Mesendoderm (in vitro differentiated cells): ENCODE measurements around the gene OTUD5.
A peak's percentile ranks its signal among the peaks of the same experiment; 100 is the strongest.

Experiments
- DNase-seq: peaks from one replicate; pipeline ENCODE4 v3.0.0; 2013
- H2AK5ac ChIP-seq: 2 replicates; pipeline ENCODE4 v1.6.1; 2013; ENCODE audit warnings: low read length, inconsistent platforms
- H2BK120ac ChIP-seq: 2 replicates; pipeline ENCODE4 v1.6.1; 2013; ENCODE audit warnings: low read depth, mild to moderate bottlenecking, low read length, moderate library complexity, mixed read lengths
- H2BK15ac ChIP-seq: replicated peaks from 2 replicates; pipeline ENCODE4 v1.6.1; 2013; ENCODE audit warnings: low read depth, mild to moderate bottlenecking, moderate library complexity
- H2BK5ac ChIP-seq: 2 replicates; pipeline ENCODE4 v1.6.1; 2013; ENCODE audit warnings: low read length, inconsistent platforms
- H3K18ac ChIP-seq: 2 replicates; pipeline ENCODE4 v1.6.1; 2013; ENCODE audit warnings: mild to moderate bottlenecking, low read length, mixed read lengths
- H3K23ac ChIP-seq: one replicate; pipeline ENCODE4 v1.6.1; 2013; ENCODE audit warnings: low read length
- H3K27ac ChIP-seq: 2 replicates; pipeline ENCODE4 v1.5.1; 2013; ENCODE audit warnings: low read depth, mild to moderate bottlenecking, inconsistent platforms, low read length, moderate library complexity
- H3K27me3 ChIP-seq: 2 replicates; pipeline ENCODE4 v1.6.1; 2013; ENCODE audit warnings: low read length, control low read depth, mild to moderate bottlenecking, inconsistent platforms; ENCODE audit not compliant: insufficient read depth, poor library complexity
- H3K36me3 ChIP-seq: 2 replicates; pipeline ENCODE4 v1.6.1; 2013; ENCODE audit warnings: low read length, inconsistent platforms; ENCODE audit not compliant: control insufficient read depth, insufficient read depth
- H3K4ac ChIP-seq: one replicate; pipeline ENCODE4 v1.6.1; 2013; ENCODE audit warnings: low read depth, mild to moderate bottlenecking, low read length, moderate library complexity
- H3K4me1 ChIP-seq: 2 replicates; pipeline ENCODE4 v1.6.1; 2013; ENCODE audit warnings: low read depth, low read length, inconsistent platforms; ENCODE audit not compliant: control insufficient read depth
- H3K4me2 ChIP-seq: 2 replicates; pipeline ENCODE4 v1.6.1; 2013; ENCODE audit warnings: low read length
- H3K4me3 ChIP-seq: 2 replicates; pipeline ENCODE4 v1.5.1; 2013; ENCODE audit warnings: mild to moderate bottlenecking, low read length
- H3K56ac ChIP-seq: one replicate; pipeline ENCODE4 v1.6.1; 2013; ENCODE audit warnings: low read length
- H3K79me1 ChIP-seq: 2 replicates; pipeline ENCODE4 v1.6.1; 2013; ENCODE audit warnings: low read length, inconsistent platforms
- H3K79me2 ChIP-seq: 2 replicates; pipeline ENCODE4 v1.6.1; 2013; ENCODE audit warnings: mild to moderate bottlenecking, low read length; ENCODE audit not compliant: control insufficient read depth, insufficient read depth
- H3K9ac ChIP-seq: 2 replicates; pipeline ENCODE4 v1.6.1; 2013; ENCODE audit warnings: low read length, inconsistent platforms
- H4K5ac ChIP-seq: one replicate; pipeline ENCODE4 v1.6.1; 2013; ENCODE audit warnings: low read length
- H4K8ac ChIP-seq: one replicate; pipeline ENCODE4 v1.6.1; 2013; ENCODE audit warnings: low read depth, mild to moderate bottlenecking, control low read depth, low read length, moderate library complexity
- WGBS: extraction: QIAGEN DNeasy Blood & Tissue Kit; methylation state at CpG from one replicate; pipeline ENCODE4 v1.1.7; 2013; ENCODE audit warnings: low lambda C conversion rate, missing lambda C conversion rate; ENCODE audit not compliant: insufficient coverage; ENCODE audit errors: extremely low coverage; 5-methylcytosine and 5-hydroxymethylcytosine counted together

The OTUD5 gene

GRCh38 chrX:48910926-48911411 lies 46.4 kb downstream of the OTUD5 start:
- Histone ChIP-seq H3K56ac (peak overlapping the region; percentile 87), H2BK15ac (no peak overlapping the region), H3K4me1 (no peaks in the 10 kb centered on the region), H3K36me3 (no peaks in the 10 kb centered on the region), H4K5ac (no peak overlapping the region), H3K23ac (no peak overlapping the region), H3K4me2 (peak overlapping the region; percentile 57), H3K18ac (no peak overlapping the region), H3K79me2 (peaks cover 6% of the 10 kb centered on the region), H3K4me3 (peak overlapping the region; percentile 70), H3K9ac (peak overlapping the region; percentile 77), H3K27me3 (no peaks in the 10 kb centered on the region), H3K4ac (no peak overlapping the region), H2BK5ac (no peak overlapping the region), H3K27ac (no peak overlapping the region), H3K79me1 (no peaks in the 10 kb centered on the region), H2AK5ac (no peak overlapping the region), H2BK120ac (no peak overlapping the region), H4K8ac (no peak overlapping the region)
- no CpG with 5 or more reads among the region's 12 CpGs for WGBS
- peak; percentile 49 for DNase-seq

GRCh38 chrX:48909703-48910294 lies 47.6 kb downstream of the OTUD5 start:
- Histone ChIP-seq H2AK5ac (no peak overlapping the region), H3K27ac (no peak overlapping the region), H3K18ac (no peak overlapping the region), H2BK5ac (no peak overlapping the region), H3K79me2 (peaks cover 6% of the 10 kb centered on the region), H3K79me1 (no peaks in the 10 kb centered on the region), H3K23ac (no peak overlapping the region), H3K4me2 (no peak overlapping the region), H3K4ac (no peak overlapping the region), H3K27me3 (no peaks in the 10 kb centered on the region), H3K56ac (no peak overlapping the region), H4K8ac (no peak overlapping the region), H3K4me3 (no peak overlapping the region), H4K5ac (no peak overlapping the region), H3K4me1 (no peaks in the 10 kb centered on the region), H2BK120ac (no peak overlapping the region), H2BK15ac (no peak overlapping the region), H3K9ac (no peak overlapping the region), H3K36me3 (no peaks in the 10 kb centered on the region)
- WGBS: no CpG with 5 or more reads among the region's 17 CpGs
- DNase-seq: no peak

- WGBS: no CpG with 5 or more reads among the region's 1 CpG
- Histone ChIP-seq H3K18ac (no peak overlapping the region), H3K9ac (no peak overlapping the region), H3K27me3 (no peaks in the 10 kb centered on the region), H4K8ac (no peak overlapping the region), H3K56ac (no peak overlapping the region), H3K4me1 (no peaks in the 10 kb centered on the region), H3K36me3 (no peaks in the 10 kb centered on the region), H3K27ac (no peak overlapping the region), H4K5ac (no peak overlapping the region), H3K23ac (no peak overlapping the region), H3K4ac (no peak overlapping the region), H3K79me1 (no peaks in the 10 kb centered on the region), H2AK5ac (no peak overlapping the region), H3K4me2 (no peak overlapping the region), H3K79me2 (peaks cover 6% of the 10 kb centered on the region), H3K4me3 (no peak overlapping the region), H2BK15ac (no peak overlapping the region), H2BK5ac (no peak overlapping the region), H2BK120ac (no peak overlapping the region)
- peak; percentile 75 for DNase-seq
Measured at GRCh38 chrX:48908600-48908999, 48.8 kb downstream of the OTUD5 start.

- H3K4me2 ChIP-seq: no peak overlapping the region
- no peak overlapping the region for H3K23ac ChIP-seq
- H3K18ac ChIP-seq: no peak overlapping the region
- H3K9ac ChIP-seq: no peak overlapping the region
- H3K4me1 ChIP-seq: no peaks in the 10 kb centered on the region
- H2BK15ac ChIP-seq: no peak overlapping the region
- no peak overlapping the region for H3K4me3 ChIP-seq
- H2BK120ac ChIP-seq: no peak overlapping the region
- H3K27ac ChIP-seq: no peak overlapping the region
- H3K36me3 ChIP-seq: peaks cover 2% of the 10 kb centered on the region
- no peak overlapping the region for H4K8ac ChIP-seq
- no peaks in the 10 kb centered on the region for H3K79me2 ChIP-seq
- no peak overlapping the region for H2AK5ac ChIP-seq
- no peak overlapping the region for H3K56ac ChIP-seq
- no CpG with 5 or more reads among the region's 20 CpGs for WGBS
- no peak overlapping the region for H4K5ac ChIP-seq
- no peaks in the 10 kb centered on the region for H3K27me3 ChIP-seq
- DNase-seq: no peak
- H3K79me1 ChIP-seq: no peaks in the 10 kb centered on the region
- H3K4ac ChIP-seq: no peak overlapping the region
- H2BK5ac ChIP-seq: no peak overlapping the region
Measured at GRCh38 chrX:48905090-48905790, 52.2 kb downstream of the OTUD5 start.

- no peak overlapping the region for H2BK120ac ChIP-seq
- H2AK5ac ChIP-seq: no peak overlapping the region
- no peak for DNase-seq
- no peak overlapping the region for H3K18ac ChIP-seq
- peaks cover 2% of the 10 kb centered on the region for H3K36me3 ChIP-seq
- no peak overlapping the region for H4K5ac ChIP-seq
- H3K9ac ChIP-seq: no peak overlapping the region
- no peaks in the 10 kb centered on the region for H3K79me1 ChIP-seq
- H3K4me3 ChIP-seq: no peak overlapping the region
- H3K4me2 ChIP-seq: no peak overlapping the region
- no CpG with 5 or more reads among the region's 14 CpGs for WGBS
- H2BK15ac ChIP-seq: no peak overlapping the region
- no peaks in the 10 kb centered on the region for H3K27me3 ChIP-seq
- peaks cover under 1% of the 10 kb centered on the region for H3K79me2 ChIP-seq
- H2BK5ac ChIP-seq: no peak overlapping the region
- H4K8ac ChIP-seq: no peak overlapping the region
- no peak overlapping the region for H3K4ac ChIP-seq
- no peaks in the 10 kb centered on the region for H3K4me1 ChIP-seq
- H3K56ac ChIP-seq: no peak overlapping the region
- no peak overlapping the region for H3K23ac ChIP-seq
- H3K27ac ChIP-seq: no peak overlapping the region
Measured at GRCh38 chrX:48904626-48905025, 52.8 kb downstream of the OTUD5 start.
